GM12878 (cell line): ENCODE results near the gene PKD2. TPM values are rescaled to one million over a fixed set of nuclear protein-coding genes. Genes with fewer than 3 reads are reported as not detected.

Experiments
- ATAC-seq: fragments of 200-7000 bp; cut with Tn5 transposase; 3 replicates; pipeline ENCODE4 v1.9.1; 2020; ENCODE audit warnings: mild to moderate bottlenecking, moderate library complexity
- BruUV-seq: library from RNA; stranded (reverse); fragments of 400-500 nt; replicated peaks from 2 replicates; lab custom pipeline; 2021; lab: Mats Ljungman, UMichigan
- CTCF ChIA-PET: fragments of 300-600 bp; sonication (Branson Sonifier 250); formaldehyde crosslinking; extraction: SDS; loops from one replicate; lab custom pipeline; 2021; ENCODE audit warnings: inconsistent platforms; lab: Yijun Ruan, JAX
- POLR2A ChIA-PET: fragments of 350-600 bp; formaldehyde crosslinking; extraction: SDS; loops from one replicate; lab custom pipeline; 2021; ENCODE audit warnings: inconsistent platforms; lab: Charles Lee
- RAD21 ChIA-PET: fragments of 300-600 bp; sonication (Branson Sonifier 250); formaldehyde crosslinking; loops from one replicate; lab custom pipeline; 2023; ENCODE audit warnings: antibody characterized with exemption; ENCODE audit not compliant: unreplicated experiment; lab: Charles Lee
- SMC1A ChIA-PET: fragments of 300-600 bp; sonication (Branson Sonifier 250); formaldehyde crosslinking; loops from one replicate; lab custom pipeline; 2023; ENCODE audit not compliant: unreplicated experiment, uncharacterized antibody; lab: Charles Lee
- DNase-seq: peaks from one replicate; pipeline ENCODE4 v3.0.0-alpha.2; 2011; ENCODE audit warnings: low read depth, low spot score
- FAIRE-seq: peaks from 3 replicates; lab custom pipeline; 2011; peaks lifted over from hg19 to GRCh38; lab: Jason Lieb, UNC
- H2AFZ ChIP-seq: 2 replicates; pipeline ENCODE4 v1.6.0; 2011; ENCODE audit warnings: low read depth, low read length, control low read depth; ENCODE audit not compliant: control insufficient read depth
- H3K27ac ChIP-seq: 2 replicates; pipeline ENCODE4 v1.5.1; 2011; ENCODE audit warnings: control low read depth; ENCODE audit not compliant: control insufficient read depth, insufficient read depth
- H3K27me3 ChIP-seq, 2 experiments: replicated peaks in 1 of 2; 2 replicates each; pipeline versions ENCODE4 v1.6.0 to v1.6.1; 2011; ENCODE audit warnings: low read length in 1 of 2; ENCODE audit not compliant: control insufficient read depth in 2 of 2, insufficient read depth in 2 of 2
- H3K36me3 ChIP-seq, 2 experiments: 2 replicates each; pipeline ENCODE4 v1.5.1; 2011; ENCODE audit warnings: low read length in 1 of 2; ENCODE audit not compliant: control insufficient read depth in 2 of 2, insufficient read depth in 2 of 2
- H3K4me1 ChIP-seq: 2 replicates; pipeline ENCODE4 v1.6.1; 2011; ENCODE audit warnings: mild to moderate bottlenecking, low read length, moderate library complexity, mixed read lengths; ENCODE audit not compliant: control insufficient read depth, insufficient read depth
- H3K4me2 ChIP-seq: 2 replicates; pipeline ENCODE4 v1.6.0; 2011; ENCODE audit warnings: control low read depth; ENCODE audit not compliant: control insufficient read depth, insufficient read depth
- H3K4me3 ChIP-seq: fragments of 200-600 bp; sonication (generic); 2 replicates; pipeline ENCODE4 v1.5.1; 2016
- H3K79me2 ChIP-seq: 2 replicates; pipeline ENCODE4 v1.6.0; 2011; ENCODE audit warnings: low read length; ENCODE audit not compliant: control insufficient read depth, insufficient read depth
- H3K9ac ChIP-seq: 2 replicates; pipeline ENCODE4 v1.8.0; 2011; ENCODE audit warnings: low read length, control low read depth, mixed read lengths; ENCODE audit not compliant: control insufficient read depth, insufficient read depth
- H3K9me3 ChIP-seq: replicated peaks from 3 replicates; pipeline ENCODE4 v1.5.1; 2011; ENCODE audit warnings: mild to moderate bottlenecking, low read length; ENCODE audit not compliant: control insufficient read depth, insufficient read depth
- H4K20me1 ChIP-seq: 2 replicates; pipeline ENCODE4 v1.6.0; 2011; ENCODE audit not compliant: control insufficient read depth, insufficient read depth
- CHD1 ChIP-seq: IDR thresholded peaks from 2 replicates; pipeline ENCODE4 v1.6.1; 2012; ENCODE audit warnings: low read depth, low read length, improper control_type of control experiment
- FOXM1 ChIP-seq: IDR thresholded peaks from 2 replicates; pipeline ENCODE4 v1.6.1; 2012; ENCODE audit warnings: low read depth, mild to moderate bottlenecking, inconsistent platforms, low read length, moderate library complexity
- LARP7 ChIP-seq: fragments of 450-650 bp; IDR thresholded peaks from 2 replicates; pipeline ENCODE4 v1.6.1; 2017; ENCODE audit warnings: mild to moderate bottlenecking
- MYC ChIP-seq: IDR thresholded peaks from 2 replicates; pipeline ENCODE4 v1.6.1; 2011; ENCODE audit warnings: mild to moderate bottlenecking, low read length, moderate library complexity, inconsistent platforms; ENCODE audit not compliant: insufficient read depth, insufficient replicate concordance, insufficient read length, severe bottlenecking
- PAX8 ChIP-seq: fragments of 450-650 bp; IDR thresholded peaks from 2 replicates; pipeline ENCODE4 v1.6.1; 2017; ENCODE audit warnings: mild to moderate bottlenecking, moderate library complexity
- POU2F2 ChIP-seq: IDR thresholded peaks from 3 replicates; pipeline ENCODE4 v1.6.1; 2011; ENCODE audit warnings: low read depth, mild to moderate bottlenecking, low read length, borderline replicate concordance
- SIN3A ChIP-seq: IDR thresholded peaks from 2 replicates; pipeline ENCODE4 v1.6.1; 2012; ENCODE audit warnings: low read depth, low read length, improper control_type of control experiment
- SIX5 ChIP-seq: IDR thresholded peaks from 2 replicates; pipeline ENCODE4 v1.6.1; 2011; ENCODE audit warnings: mild to moderate bottlenecking, low read depth, low read length, moderate library complexity; ENCODE audit not compliant: severe bottlenecking
- SPI1 ChIP-seq: IDR thresholded peaks from 2 replicates; pipeline ENCODE4 v1.6.1; 2011; ENCODE audit warnings: low read depth, mild to moderate bottlenecking, low read length, moderate library complexity, borderline replicate concordance; ENCODE audit not compliant: insufficient read depth
- WGBS: methylation state at CpG from one replicate; pipeline ENCODE4 v1.1.6; 2016; ENCODE audit warnings: low lambda C conversion rate; ENCODE audit not compliant: insufficient replicate concordance, insufficient coverage; ENCODE audit errors: missing lambda C conversion rate; 5-methylcytosine and 5-hydroxymethylcytosine counted together
- in situ Hi-C: fragments of 300-500 bp; cut with MboI; formaldehyde crosslinking; loops from 9 replicates; pipeline ENCODE4 v1.14.3; 2018; ENCODE audit warnings: mixed read lengths
- intact Hi-C: fragments of 100-400 bp; cut with micrococcal nuclease; formaldehyde crosslinking; loops from one replicate; pipeline ENCODE4 v1.14.2; 2022; ENCODE audit not compliant: unreplicated experiment
- polyA plus RNA-seq, 11 experiments: library from polyadenylated mRNA; depleted of rRNA in 4 of 11; unstranded in 6 of 11; stranded (reverse) in 5 of 11; fragments of >200 nt; fragmentation: Nextera tagmentation in 4 of 11; fragmentation: Illumina TruSeq in 1 of 11; extraction: Ambion mirVana in 4 of 11; extraction: Trizol in 1 of 11; gene quantifications; 1 replicate in 1 of 11; 2 replicates in 10 of 11; pipeline versions ENCODE4 v1.2.1 to v1.2.3, GENCODE V29; 2011 to 2016; ENCODE audit warnings: inconsistent platforms in 2 of 11, missing spikeins in 2 of 11, low read depth in 1 of 11
- total RNA-seq, 4 experiments: library from RNA; depleted of rRNA in 3 of 4; stranded (reverse); fragments of >200 nt in 3 of 4; fragmentation: Illumina TruSeq in 1 of 4; extraction: Trizol in 1 of 4; gene quantifications; 2 replicates each; pipeline versions ENCODE4 v1.2.1 to v1.2.3, GENCODE V29; 2013 to 2021

The PKD2 gene
- total and polyA plus RNA-seq, 10 of the 15 experiments (the other 5 are each of a cell fraction or from before 2014, with no cell fraction given) = 2.0 to 13.8 (median 8.4) TPM

GRCh38 chr4:88098993-88099752, 91.7 kb downstream of the PKD2 start:
- H3K27me3 ChIP-seq = peaks cover 0 to 4% of the 10 kb centered on the region in 2 experiments; a peak in 2 of 4 replicates
- ChIA-PET POLR2A (no interaction called here), RAD21 (no interaction called here), CTCF (no interaction called here), SMC1A (no interaction called here)
- no peak overlapping the region for H3K27ac ChIP-seq
- no peak for FAIRE-seq
- H3K4me3 ChIP-seq = no peak overlapping the region
- no peak overlapping the region for H3K4me2 ChIP-seq
- no peak overlapping the region for H2AFZ ChIP-seq
- 24% methylated on average over 4 of the region's 4 CpGs for WGBS
- no TSS peak for BruUV-seq
- no peak for DNase-seq
- intact Hi-C loops (no loop called here), in situ Hi-C loops (no loop called here)
- H4K20me1 ChIP-seq = no peaks in the 10 kb centered on the region
- H3K36me3 ChIP-seq = no peaks in the 10 kb centered on the region
- no peak for ATAC-seq
- H3K9me3 ChIP-seq = no peaks in the 10 kb centered on the region
- no peak overlapping the region for H3K9ac ChIP-seq
- TF ChIP-seq POU2F2 = no peak
- no peak for TF ChIP-seq CHD1
- no peak for TF ChIP-seq MYC
- no peak for TF ChIP-seq PAX8
- TF ChIP-seq SPI1 = no peak
- TF ChIP-seq FOXM1 = no peak
- no peak for TF ChIP-seq LARP7
- no peak for TF ChIP-seq SIX5
- no peak for TF ChIP-seq SIN3A
- no peaks in the 10 kb centered on the region for H3K79me2 ChIP-seq
- no peaks in the 10 kb centered on the region for H3K4me1 ChIP-seq
